Fibroblast of mammary gland (primary cell): ENCODE results near the gene SGPL1.

Experiments used
- DNase-seq: peaks from one replicate; pipeline ENCODE4 v3.0.0-alpha.2; 2010; ENCODE audit warnings: low read depth
- H3K4me3 ChIP-seq: 2 replicates; pipeline ENCODE4 v1.5.1; 2011; ENCODE audit warnings: low read depth, mild to moderate bottlenecking, low read length, moderate library complexity; ENCODE audit not compliant: control insufficient read depth
- TF ChIP-seq, protein P1 (sequence below): conservative IDR thresholded peaks from 2 replicates; pipeline ENCODE4 v1.5.1; 2011; ENCODE audit warnings: low read depth, low read length, inconsistent platforms; ENCODE audit not compliant: control insufficient read depth, insufficient read depth

SGPL1 gene

GRCh38 chr10:70803775-70804420, 11.8 kb upstream of the SGPL1 start:
- TF ChIP-seq, protein P1, sequence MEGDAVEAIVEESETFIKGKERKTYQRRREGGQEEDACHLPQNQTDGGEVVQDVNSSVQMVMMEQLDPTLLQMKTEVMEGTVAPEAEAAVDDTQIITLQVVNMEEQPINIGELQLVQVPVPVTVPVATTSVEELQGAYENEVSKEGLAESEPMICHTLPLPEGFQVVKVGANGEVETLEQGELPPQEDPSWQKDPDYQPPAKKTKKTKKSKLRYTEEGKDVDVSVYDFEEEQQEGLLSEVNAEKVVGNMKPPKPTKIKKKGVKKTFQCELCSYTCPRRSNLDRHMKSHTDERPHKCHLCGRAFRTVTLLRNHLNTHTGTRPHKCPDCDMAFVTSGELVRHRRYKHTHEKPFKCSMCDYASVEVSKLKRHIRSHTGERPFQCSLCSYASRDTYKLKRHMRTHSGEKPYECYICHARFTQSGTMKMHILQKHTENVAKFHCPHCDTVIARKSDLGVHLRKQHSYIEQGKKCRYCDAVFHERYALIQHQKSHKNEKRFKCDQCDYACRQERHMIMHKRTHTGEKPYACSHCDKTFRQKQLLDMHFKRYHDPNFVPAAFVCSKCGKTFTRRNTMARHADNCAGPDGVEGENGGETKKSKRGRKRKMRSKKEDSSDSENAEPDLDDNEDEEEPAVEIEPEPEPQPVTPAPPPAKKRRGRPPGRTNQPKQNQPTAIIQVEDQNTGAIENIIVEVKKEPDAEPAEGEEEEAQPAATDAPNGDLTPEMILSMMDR = no peak
- no peak overlapping the region for H3K4me3 ChIP-seq
- DNase-seq = no peak

- H3K4me3 ChIP-seq = no peak overlapping the region
- TF ChIP-seq, protein P1 = no peak
- DNase-seq = peak; percentile 14
Measured at GRCh38 chr10:70804421-70804808, 11.3 kb upstream of the SGPL1 start.

DNA sequence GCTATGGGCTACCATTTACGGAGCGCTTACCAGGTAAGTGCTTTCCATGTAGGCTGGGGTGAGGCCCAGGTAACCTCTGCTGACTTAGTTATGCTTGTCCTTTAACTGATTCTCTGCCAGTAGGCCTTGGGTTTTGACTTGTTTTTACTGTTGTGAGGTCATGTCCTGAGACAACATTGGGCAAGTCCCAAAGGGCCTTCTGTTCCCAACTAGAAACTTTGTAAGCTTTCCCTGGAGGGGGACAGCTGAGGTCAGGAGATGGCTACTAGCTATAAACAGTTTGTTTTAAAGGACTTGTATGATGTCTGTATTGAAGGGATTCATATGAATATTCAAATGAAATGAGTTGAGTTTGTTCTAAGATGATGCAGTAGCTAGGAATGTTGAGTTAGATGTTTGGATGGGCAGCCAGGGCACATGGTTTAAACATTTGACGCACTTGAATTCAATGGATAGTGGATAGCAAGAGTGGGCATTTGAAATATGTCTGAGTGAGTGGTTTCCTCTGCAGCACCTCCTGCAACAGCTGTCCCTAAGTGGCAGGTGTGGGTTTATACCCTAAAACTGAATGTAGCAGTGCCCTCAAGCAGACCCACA, 10.0 kb upstream of the SGPL1 start:
- TF ChIP-seq, protein P1 = no peak
- no peak for DNase-seq

GRCh38 chr10:70806841-70807240, 8.9 kb upstream of the SGPL1 start:
- no peak for DNase-seq
- no peak overlapping the region for H3K4me3 ChIP-seq
- TF ChIP-seq, protein P1 = no peak

More for the DNA sequence above, 10.0 kb upstream of the SGPL1 start:
- no peak overlapping the region for H3K4me3 ChIP-seq

- DNase-seq = no peak
- TF ChIP-seq, protein P1 = no peak
- H3K4me3 ChIP-seq = no peak overlapping the region
Measured at GRCh38 chr10:70807556-70807955, 8.2 kb upstream of the SGPL1 start.

DNA sequence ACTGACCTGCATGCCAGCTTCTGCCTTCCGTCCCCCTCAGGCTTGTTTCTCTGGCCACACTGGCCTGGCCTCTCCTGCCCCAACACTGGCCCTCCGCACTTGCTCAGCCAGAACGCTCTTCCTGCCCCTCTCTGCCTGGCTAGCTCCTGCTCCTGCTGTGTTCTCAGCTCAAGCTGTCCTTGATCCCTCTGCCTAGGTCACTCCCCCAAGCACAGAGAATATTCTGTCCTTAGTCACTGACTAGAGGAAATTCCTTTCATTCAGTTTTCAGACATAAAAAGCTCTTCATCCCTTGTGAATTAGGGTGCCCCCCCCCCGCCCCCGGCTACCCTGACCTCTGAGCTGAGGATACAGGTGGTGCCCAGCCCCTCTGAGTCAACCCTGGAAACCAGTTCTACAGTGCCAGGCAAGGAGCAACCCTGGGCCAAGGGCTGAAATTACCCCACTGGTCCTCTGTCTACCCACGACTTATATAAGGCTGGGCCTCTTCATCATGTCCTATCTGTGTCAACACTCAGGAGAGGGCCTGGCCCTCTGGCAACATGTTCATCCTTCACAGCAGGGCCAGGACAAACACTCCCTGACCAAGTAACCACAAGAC, 6.6 kb upstream of the SGPL1 start:
- TF ChIP-seq, protein P1 = no peak
- DNase-seq = no peak
- no peak overlapping the region for H3K4me3 ChIP-seq
